Activated naive CD4-positive, alpha-beta T cell (primary cell): ENCODE data around the gene PATL2.
A peak's percentile ranks its signal among the peaks of the same experiment; 100 is the strongest.
"Not testable (repeated sequence)": the region's sequence is repeated elsewhere in the genome, so short reads cannot be mapped to it uniquely, and the experiment has no call there.

Source experiments
- DNase-seq, 4 experiments: peaks; one replicate each; lab custom pipeline; 2025; lab: John Stamatoyannopoulos, UW

PATL2 gene

DNA sequence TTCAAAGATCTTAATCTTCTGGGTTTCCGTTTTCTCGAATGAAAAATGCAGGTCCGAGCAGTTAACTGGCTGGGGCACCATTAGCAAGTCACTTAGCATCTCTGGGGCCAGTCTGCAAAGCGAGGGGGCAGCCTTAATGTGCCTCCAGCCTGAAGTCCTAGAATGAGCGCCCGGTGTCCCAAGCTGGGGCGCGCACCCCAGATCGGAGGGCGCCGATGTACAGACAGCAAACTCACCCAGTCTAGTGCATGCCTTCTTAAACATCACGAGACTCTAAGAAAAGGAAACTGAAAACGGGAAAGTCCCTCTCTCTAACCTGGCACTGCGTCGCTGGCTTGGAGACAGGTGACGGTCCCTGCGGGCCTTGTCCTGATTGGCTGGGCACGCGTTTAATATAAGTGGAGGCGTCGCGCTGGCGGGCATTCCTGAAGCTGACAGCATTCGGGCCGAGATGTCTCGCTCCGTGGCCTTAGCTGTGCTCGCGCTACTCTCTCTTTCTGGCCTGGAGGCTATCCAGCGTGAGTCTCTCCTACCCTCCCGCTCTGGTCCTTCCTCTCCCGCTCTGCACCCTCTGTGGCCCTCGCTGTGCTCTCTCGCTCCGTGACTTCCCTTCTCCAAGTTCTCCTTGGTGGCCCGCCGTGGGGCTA lies at the start of gene PATL2, which contains the start of gene B2M:
Gene PATL2, minus strand, starts transcription at position 228 of the 647 bp plus-strand sequence. CDS start 34,833 bp downstream, outside the sequence.
Gene B2M, plus strand, starts transcription at position 422 of the 647 bp plus-strand sequence. Its CDS starts 30 bp downstream, at position 452.
- peak; percentile 92 to 97 (median 96) for DNase-seq

DNA sequence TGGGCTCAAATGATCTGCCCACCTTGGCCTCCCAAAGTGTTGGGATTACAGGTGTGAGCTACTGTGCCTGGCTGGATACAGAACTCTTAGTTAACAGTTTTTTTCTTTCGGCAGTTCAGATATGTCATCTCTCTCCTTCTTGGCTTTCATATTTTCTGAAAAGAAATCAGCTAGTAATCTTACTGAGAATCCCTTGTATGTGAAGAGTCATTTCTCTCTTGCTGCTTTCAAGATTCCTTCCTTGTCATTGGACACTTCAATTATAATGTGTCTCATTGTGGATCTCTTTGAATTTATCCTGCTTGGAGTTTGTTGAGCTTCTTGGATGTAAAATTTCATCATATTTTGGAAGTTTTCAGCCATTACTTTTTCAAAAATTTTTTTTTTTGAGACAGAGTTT lies 42.2 kb upstream of the PATL2 start:
- DNase-seq = no peak

DNA sequence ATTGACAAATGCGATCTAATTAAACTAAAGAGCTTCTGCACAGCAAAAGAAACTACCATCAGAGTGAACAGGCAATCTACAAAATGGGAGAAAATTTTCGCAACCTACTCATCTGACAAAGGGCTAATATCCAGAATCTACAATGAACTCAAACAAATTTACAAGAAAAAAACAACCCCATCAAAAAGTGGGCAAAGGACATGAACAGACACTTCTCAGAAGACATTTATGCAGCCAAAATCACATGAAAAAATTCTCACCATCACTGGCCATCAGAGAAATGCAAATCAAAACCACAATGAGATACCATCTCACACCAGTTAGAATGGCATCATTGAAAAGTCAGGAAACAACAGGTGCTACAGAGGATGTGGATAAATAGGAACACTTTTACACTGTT lies 32.3 kb upstream of the PATL2 start:
- not testable (repeated sequence) for DNase-seq

DNA sequence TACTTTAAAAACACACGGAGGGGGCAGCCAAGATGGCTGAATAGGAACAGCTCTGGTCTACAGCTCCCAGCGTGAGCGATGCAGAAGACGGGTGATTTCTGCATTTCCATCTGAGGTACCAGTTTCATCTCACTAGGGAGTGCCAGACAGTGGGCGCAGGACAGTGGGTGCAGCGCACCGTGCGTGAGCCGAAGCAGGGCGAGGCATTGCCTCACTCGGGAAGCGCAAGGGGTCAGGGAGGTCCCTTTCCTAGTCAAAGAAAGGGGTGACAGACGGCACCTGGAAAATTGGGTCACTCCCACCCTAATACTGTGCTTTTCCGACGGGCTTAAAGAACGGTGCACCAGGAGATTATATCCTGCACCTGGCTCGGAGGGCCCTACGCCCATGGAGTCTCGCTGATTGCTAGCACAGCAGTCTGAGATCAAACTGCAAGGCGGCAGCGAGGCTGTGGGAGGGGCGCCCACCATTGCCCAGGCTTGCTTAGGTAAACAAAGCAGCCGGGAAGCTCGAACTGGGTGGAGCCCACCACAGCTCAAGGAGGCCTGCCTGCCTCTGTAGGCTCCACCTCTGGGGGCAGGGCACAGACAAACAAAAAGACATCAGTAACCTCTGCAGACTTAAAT lies 28.2 kb upstream of the PATL2 start:
- peak in 2 of 4 experiments; percentile 41 for DNase-seq

DNA sequence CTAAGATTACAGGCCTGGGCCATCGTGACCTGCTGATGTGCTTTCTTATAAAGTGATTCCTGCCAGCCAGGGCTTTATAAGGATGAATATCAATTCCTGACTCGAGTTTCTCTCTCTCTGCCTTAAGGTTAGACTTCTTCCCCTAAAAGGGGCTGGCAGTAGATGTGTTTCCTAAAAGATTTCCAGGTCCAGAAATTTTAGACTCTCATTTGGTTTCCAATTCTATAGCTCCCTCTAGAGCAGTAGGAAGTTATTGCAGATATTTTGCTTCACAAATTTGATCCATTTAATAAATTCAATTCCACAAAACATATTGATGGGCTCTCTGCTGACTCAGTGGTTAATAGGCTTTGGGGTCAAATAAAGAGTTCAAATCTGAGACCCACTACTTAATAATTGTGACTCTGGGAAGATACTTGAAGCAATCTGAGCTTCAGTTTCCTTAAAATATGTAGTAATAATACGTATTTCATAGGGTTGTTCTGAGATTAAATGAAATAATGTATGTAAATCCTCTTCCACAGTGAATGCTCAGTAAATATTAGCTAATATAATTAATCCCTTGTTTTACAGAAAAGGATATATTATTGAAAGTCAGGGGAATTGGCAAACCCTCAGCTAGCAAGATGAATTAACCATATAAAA lies 27.3 kb upstream of the PATL2 start:
- no peak for DNase-seq

DNA sequence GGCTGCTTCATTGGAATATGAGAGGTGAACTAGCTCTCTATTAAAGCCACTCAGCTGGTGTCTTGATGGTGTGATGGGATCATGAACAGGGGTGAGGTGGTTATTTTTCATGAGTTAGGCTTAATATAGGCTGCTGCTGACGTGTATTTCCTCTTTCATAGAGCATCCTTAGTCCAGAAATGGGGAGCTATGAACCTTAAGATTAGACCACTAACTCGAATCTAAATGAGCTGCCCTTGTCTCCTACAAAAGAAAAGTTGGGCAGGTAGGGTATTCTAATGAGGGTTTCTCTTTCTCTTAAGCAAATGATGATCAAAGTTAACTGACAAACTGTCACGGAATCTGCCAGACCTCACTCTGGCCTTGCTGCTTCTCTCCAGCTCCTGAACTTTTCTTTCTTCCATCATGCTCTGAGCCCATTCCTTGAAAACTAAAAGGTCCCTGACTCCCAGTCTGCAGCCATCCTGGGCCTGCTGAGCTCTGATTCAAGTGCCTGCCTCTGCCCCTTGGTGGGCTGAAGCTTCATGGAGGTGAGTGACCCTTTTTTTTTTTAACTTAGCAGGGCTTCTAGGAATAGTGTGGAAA lies 25.1 kb upstream of the PATL2 start, which contains the start of gene TRIM69:
Gene TRIM69, plus strand, starts transcription at position 348 of the 585 bp plus-strand sequence. Its CDS starts 177 bp downstream, at position 525.
- no peak for DNase-seq

DNA sequence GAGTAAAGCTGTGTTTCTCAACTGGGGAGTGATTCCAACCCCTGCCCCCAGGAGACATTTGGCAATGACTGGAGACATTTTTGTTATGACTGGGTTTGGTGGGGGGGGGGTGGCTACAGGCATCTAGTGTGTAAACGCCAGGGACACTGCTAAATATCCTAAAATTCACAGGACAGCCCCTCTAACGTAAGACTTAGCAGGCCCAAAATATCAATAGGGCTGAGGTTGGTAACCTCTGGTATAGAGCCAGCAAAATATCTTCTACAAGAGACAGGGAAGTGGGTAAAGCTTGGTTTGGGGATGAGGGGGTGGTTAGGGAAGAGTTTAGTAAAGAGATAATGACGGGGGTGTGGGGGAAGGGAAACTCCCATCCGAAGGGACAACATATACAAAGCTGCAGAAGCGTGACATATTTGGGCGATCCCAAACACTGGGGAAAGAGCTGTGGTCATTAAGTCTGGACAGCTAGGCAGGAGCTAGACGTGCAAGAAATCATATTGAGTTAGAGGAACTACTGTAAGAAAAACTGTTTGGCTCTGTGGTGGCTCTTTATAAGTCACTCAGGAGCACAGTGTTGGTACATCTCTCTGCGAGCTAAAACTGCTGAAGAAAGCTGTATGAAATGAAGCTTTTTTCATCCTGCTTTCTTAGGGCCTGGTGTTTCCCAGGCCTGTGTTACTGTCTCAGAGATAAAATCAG lies 24.5 kb upstream of the PATL2 start:
- no peak for DNase-seq

DNA sequence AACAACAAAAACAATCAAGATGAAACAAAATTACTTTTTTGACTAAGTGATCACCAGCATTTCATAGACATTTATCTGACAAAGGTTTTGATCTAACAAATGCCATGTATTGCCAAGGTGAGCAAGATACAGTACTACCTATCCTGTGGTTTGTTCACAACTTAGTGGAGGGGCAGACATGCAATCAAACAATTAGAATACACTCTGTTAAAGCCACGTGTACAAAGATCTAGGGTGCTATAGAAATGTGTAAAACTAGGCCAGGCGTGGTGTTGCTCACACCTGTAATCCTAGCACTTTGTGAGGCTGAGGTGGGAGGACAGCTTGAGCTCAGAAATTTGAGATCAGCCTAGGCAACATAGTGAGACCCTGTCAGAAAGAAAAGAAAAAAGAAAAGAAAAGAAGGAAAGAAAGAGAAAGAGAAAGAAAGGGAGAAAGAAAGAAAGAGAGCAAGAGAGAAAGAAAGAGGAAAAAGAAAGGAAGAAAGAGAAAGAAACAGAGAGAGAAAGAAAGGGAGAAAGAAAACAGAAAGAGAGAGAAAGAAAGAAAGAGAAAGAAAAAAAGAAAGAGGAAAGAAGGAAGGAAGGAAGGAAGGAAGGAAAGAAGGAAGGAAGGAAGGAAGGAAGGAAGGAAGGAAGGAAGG lies 23.8 kb upstream of the PATL2 start:
- no peak for DNase-seq

DNA sequence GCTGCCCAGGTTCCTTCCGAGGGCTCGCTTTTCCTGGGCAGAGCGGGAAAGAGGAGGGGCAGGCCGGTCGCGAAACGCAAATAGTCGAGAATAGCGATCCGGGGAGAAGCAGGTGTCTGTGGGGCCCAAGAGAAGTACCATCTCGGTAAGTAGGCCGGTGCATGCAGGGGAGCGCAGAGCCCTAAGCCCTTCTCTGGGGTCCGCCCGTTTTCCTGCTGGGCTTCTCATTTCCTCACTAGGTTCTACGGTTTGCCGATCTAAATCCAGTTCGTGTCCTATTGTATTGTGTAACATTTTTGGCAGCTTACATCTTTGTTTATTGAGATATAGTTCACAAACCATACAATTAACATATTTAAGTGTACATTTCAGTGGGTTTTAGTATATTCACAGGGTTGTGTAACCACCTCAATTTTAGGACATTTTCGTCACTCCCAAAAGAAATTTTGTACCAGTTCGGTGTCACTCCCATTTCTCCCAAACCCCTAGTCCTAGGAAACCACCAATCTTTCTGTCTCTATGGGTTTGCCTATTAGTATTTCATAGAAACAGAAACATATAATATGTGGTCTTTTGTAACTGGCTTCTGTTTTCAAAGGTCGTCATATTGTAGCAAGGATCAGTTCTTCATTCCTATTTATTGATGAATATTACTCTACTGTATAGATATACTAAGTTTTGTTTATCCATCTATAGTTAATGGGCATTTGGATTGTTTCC lies 18.4 kb upstream of the PATL2 start:
- peak in 2 of 4 experiments; percentile 42 to 49 for DNase-seq

DNA sequence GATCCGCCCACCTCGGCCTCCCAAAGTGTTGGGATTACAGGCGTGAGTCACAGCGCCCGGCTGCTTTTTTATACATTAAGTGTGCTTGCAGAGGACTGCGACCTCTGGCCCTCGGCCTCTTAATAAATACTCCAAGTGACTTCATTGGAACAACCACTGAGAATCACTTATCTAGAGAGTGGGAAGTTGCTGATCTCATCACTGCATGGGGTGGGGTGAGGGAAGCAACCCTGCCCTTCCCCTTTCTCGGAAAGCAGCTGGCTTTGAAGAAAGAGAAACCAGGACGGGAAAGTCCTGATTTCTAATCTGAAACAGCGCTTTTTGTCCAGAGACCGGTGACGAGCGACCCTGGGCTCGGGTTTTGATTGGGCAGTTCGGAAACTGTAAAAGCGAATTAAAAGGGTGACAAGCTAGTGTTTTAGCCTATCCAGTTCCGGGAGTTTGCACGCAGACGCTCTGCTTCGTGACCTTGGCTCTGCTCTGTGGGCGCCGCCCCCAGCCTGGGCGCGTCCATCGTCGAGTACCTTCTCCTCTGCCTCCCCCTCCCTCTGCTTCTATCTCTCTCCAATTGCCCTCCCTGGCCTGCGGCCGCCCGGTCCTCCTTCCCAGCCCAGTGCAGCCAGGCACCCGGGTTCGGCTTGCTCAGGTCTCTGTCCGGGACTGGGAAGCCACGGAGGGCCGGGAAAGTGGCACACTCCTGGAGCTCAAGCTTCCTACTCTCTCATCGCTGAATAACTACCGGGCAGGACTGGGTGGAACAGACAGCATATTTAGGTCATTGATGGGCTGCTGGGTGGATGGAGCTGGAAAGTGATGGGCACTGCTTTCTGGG lies 17.7 kb upstream of the PATL2 start:
- DNase-seq = peak; percentile 77 to 90 (median 84)

DNA sequence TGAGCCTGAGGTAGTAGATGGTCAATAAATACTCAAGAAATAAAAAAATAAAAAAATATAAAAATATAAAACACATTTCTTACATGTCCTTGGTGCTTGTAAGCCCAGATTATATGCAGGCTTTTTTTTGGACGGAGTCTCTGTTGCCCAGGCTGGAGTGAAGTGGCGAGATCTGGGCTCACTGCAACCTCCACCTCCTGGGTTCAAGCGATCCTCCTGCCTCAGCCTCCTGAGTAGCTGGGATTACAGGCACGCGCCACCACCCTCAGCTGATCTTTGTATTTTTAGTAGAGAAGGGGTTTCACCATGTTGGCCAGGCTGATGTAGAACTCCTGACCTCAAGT lies 17.1 kb upstream of the PATL2 start:
- DNase-seq = not testable (repeated sequence)

DNA sequence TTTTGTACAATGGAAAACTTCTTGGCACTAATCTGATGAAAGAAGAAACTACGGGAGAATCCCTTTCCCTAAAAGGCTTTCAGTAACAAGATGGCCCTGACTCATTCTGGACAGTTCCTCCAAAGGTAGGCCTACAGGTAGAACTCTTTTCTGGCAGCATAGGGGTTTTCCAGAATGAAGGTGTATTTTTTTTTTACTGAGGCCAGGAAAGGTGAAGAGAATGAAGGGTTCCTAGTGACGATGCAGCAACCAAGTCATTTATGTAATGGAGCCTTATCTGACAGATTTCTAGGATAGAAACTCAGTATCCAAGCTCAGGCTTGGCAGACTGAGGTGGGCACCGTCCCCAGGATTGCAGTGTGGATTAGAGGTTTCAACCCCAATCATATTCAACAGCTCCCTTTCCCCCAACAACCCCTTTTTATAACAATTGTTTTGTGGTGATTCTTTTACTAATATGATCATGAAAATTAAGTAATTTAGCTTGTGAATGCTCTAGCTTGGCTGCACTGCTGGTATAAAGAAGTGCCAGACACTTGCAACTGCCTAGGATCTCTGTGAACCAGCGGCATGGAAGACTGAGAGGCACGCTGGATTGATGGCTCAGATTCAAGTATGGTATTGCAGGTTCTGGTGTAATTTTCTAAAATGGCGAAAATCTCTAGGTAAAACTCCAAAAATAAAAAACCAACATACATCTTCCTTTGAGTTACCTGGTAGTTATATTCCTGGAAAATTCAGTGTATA lies 16.5 kb upstream of the PATL2 start:
- no peak for DNase-seq

DNA sequence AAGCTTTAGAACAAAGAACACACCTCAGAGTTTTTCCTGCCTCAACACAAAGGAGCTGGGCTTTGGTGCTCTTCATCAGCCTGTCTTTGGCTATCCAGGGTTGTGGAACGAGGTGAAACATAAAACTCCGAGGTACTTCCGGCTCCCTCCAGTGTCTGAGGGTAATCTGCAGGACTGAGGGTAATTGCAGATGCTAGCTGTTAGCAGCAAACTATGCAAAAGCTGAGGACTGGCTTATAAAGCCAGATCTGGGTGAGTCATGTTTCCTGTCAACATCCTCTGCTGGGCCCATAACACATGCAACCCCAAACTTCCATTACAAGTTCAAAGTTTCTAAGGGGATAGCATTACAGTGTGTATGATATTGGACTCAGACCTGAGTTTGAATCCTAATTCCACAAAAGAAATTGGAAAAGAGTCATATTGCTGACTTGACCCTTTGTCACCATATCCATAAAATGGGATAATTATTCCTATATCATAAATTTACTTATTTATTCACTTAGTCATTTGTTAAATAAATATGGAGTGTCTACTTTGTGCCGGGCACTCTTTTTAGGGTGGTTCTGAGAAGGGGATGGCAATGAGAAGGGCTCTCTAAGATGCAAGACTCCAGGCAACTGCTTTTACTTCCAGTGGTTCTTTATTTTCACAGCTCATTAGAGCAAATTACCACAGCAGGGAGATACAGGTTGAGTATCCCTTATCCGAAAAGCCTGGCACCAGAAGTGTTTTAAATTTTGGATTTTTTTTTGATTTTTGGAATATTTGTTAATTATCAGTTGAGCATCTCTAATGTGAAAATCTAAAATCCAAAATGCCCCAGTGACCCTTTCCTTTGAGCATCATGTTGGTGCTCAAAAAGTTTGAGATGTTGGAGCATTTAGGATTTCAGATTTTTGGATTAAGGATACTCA lies 15.7 kb upstream of the PATL2 start:
- DNase-seq = peak in 3 of 4 experiments; percentile 17 to 54 (median 40)

DNA sequence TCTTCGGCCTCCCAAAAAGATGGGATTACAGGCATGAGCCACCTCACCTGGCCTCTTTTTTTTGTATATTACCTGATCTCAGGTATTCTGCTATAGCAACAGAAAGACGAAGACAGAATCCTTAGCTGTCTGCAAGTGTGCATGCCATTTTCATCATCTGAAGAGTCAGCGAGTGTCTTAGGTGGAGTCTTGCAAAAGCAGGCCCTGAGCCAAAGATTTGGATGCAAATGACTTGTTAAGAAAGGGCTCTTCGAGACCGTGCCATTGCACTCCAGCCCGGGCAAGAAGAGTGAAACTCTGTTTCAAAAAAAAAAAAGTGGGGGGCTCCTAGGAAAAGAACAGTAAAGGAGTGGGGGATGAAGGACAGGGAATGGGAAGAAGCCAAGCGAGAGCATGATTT lies 15.0 kb upstream of the PATL2 start:
- no peak for DNase-seq

DNA sequence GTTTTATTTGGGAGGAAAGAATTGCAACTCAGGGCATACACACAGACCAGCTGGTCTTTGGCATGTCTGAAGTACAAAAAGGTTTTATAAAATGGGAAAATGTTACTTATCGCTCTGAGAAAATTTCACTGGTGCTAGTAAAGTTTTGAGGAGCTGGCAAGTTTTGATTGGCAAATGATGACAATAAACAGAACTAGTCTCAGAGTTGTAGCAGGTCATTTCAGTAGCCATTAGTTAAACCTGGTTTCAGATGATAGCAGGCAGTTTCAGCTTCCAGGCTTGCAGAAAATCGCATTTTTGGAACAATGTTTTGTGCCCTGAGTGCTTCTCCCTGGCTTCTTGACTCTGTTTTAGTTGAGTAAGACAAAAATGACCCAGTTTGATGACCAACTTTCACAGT lies 10.9 kb upstream of the PATL2 start:
- no peak for DNase-seq

DNA sequence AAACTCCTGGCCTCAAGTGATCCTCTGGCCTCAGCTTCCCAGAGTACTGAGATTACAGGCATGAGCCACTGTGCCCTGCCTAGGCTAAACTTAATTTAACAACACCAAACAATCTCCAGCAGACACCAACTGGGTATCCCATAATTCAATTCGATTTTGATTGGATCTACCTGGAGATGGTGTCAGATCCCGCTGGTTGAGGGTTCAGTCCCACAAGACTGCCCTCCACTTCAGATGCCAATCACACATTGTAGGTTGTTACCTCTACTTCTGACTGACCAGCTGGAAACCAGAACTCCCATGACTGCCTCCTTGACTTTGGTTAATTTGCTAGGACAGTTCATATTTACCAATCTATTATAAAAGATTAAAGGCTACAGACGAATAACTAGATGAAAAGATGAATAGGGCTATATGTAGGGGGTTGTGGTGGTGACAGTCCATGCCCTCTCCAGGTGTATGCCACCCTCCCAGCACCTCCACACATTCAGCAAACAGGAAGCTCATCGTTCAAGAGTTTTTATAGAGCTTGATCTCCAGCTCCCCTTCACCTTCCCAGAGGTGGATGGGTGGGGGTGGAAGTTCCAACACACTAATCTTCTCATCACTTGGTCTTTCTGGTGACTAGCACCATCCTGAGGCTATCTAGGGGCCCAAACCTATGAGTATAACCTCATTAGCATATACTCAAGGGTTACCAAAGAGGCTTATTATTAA lies 9.5 kb upstream of the PATL2 start:
- no peak for DNase-seq

DNA sequence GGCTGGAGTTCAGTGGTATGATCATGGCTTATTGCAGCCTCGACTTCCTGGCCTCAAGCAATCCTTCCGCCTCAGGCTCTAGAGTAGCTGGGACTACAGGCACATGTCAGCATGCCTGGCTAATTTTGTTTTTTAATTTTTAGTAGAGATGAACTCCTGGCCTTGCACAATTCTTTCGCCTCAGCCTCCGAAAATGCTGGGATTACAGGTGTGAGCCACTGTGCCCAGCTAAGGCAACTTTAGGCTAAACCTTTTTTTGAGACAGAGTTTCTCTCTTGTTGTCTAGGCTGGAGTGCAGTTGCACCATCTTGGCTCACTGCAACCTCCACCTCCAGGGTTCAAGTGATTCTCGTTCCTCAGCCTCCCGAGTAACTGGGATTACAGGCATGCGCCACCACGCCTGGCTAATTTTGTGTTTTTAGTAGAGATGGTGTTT lies 8.9 kb upstream of the PATL2 start:
- DNase-seq = not testable (repeated sequence)
